Heart left ventricle (tissue), 13 donors: Measurements from ENCODE around the gene SLC39A11.

ENCODE experiments used
- CTCF ChIP-seq, 12 donors: fragments of 200-600 bp; sonication (generic) in 4 of 12; IDR thresholded peaks; one replicate each; pipeline versions ENCODE4 v1.5.0 to v1.8.0; 2018 to 2022; ENCODE audit warnings: antibody characterized with exemption in 12 of 12, mild to moderate bottlenecking in 5 of 12
- POLR2A ChIP-seq, 2 donors: fragments of 450-650 bp; IDR thresholded peaks; one replicate each; pipeline ENCODE4 v1.6.1; 2017; ENCODE audit warnings: antibody characterized with exemption in 2 of 2, mild to moderate bottlenecking in 2 of 2, moderate library complexity in 2 of 2
- donor health status: ischemic (EF 13 %, LVEDD 7.1; RV severe dilation, severe dysfunction).
- donor health status: DM: no; HTN: yes; CAD: no.
- donor health status: DM: no; HTN: no; CAD: no.
- donor health status: ischemic (EF 25% LVEDD 6.9; RV normal size, moderate dysfunction).
- donor health status: ischemic (EF 25% LVEDD 5.7; RV mildly dilated, moderate dysfunction).
- donor health status: ischemic (EF 35%, LVEDD 5.7; RV mildly dilated, moderate dysfunction).
- donor health status: nonischemic (EF 11% LVEDD 7.7; RV severe dilation, severe dysfunction).
- donor health status: DM: yes; HTN: yes; CAD: no.
- donor health status: PGD.
- donor health status: ischemic (EF 29% LVEDD 5.4; RV normal size, mild dysfunction).
- donor health status: nonischemic (EF 23%, LVEDD 6.1; RV moderate dilation, normal function).

- TF ChIP-seq CTCF (IDR thresholded peaks at IDR 0.05) (no peak), POLR2A (IDR thresholded peaks at IDR 0.05) (no peak)
Observed at GRCh38 chr17:72696721-72697120, 395.8 kb downstream of the SLC39A11 start.
